Body of pancreas (tissue), 4 donors: ENCODE results near the gene FBXW10. TPM values are rescaled to one million over a fixed set of nuclear protein-coding genes. Genes with fewer than 3 reads are reported as not detected.
"Not testable (repeated sequence)": the region's sequence is repeated elsewhere in the genome, so short reads cannot be mapped to it uniquely, and the experiment has no call there.

Source experiments
- ATAC-seq: fragments of 150-250 bp; one replicate; pipeline ENCODE4 v1.9.1; 2016
- DNase-seq, 4 donors: peaks; one replicate each; pipeline ENCODE4 v3.0.0-alpha.2; 2019
- H3K27ac ChIP-seq, 4 donors: fragments of 200-600 bp; sonication (generic); 1 replicate in 3 of 4; 2 replicates in 1 of 4; pipeline versions ENCODE4 v1.5.1 to v1.6.1; 2016 to 2019; ENCODE audit warnings: mild to moderate bottlenecking in 1 of 4, mixed read lengths in 1 of 4, moderate library complexity in 1 of 4
- H3K27me3 ChIP-seq, 2 donors: fragments of 200-600 bp; sonication (generic); one replicate each; pipeline ENCODE4 v1.6.0; 2016; ENCODE audit warnings: mild to moderate bottlenecking in 1 of 2
- H3K36me3 ChIP-seq, 2 donors: fragments of 200-600 bp; sonication (generic); replicated peaks in 1 of 2; 2 replicates each; pipeline ENCODE4 v1.5.1; 2016; ENCODE audit warnings: low read depth in 2 of 2; ENCODE audit not compliant: insufficient read depth in 1 of 2
- H3K4me1 ChIP-seq: fragments of 200-600 bp; sonication (generic); one replicate; pipeline ENCODE4 v1.6.0; 2016
- H3K4me3 ChIP-seq, 2 donors: fragments of 200-600 bp; sonication (generic); 1 replicate in 1 of 2; 2 replicates in 1 of 2; pipeline ENCODE4 v1.5.1; 2016 to 2019
- H3K9me3 ChIP-seq, 3 donors: fragments of 200-600 bp; sonication (generic); 1 replicate in 2 of 3; 2 replicates in 1 of 3; pipeline ENCODE4 v1.5.1; 2016
- CTCF ChIP-seq, 7 experiments: fragments of 450-650 bp in 4 of 7; fragments of 200-600 bp in 3 of 7; sonication (generic) in 3 of 7; IDR thresholded peaks; one replicate each; pipeline ENCODE4 v1.5.1; 2016 to 2019; ENCODE audit warnings: antibody characterized with exemption in 7 of 7
- POLR2A ChIP-seq, 3 donors: fragments of 450-650 bp; IDR thresholded peaks; one replicate each; pipeline ENCODE4 v1.6.1; 2016; ENCODE audit warnings: antibody characterized with exemption in 3 of 3, mild to moderate bottlenecking in 2 of 3
- WGBS, 2 donors: methylation state at CpG; one replicate each; pipeline ENCODE4 v1.1.5; 2017; 5-methylcytosine and 5-hydroxymethylcytosine counted together
- intact Hi-C: fragments of 100-400 bp; cut with DNase I; formaldehyde crosslinking; loops from one replicate; pipeline ENCODE4 v1.15.1; 2023
- total RNA-seq, 2 donors: library from RNA; depleted of rRNA; stranded (reverse); fragments of >200 nt; gene quantifications; one replicate each; pipeline ENCODE4 v1.1.0, GENCODE V29; 2016

FBXW10 gene
- total RNA-seq, 2 donors from 2014 or later, result not detected

- ATAC-seq, result peak; percentile 59
- H3K4me1 ChIP-seq, H3K27me3 ChIP-seq, DNase-seq, H3K27ac ChIP-seq, H3K4me3 ChIP-seq, intact Hi-C loops, H3K36me3 ChIP-seq, H3K9me3 ChIP-seq: not testable (repeated sequence)
- WGBS, 2 donors, result 64 to 65% methylated on average over 8 of the region's 8 CpGs
Observed at GRCh38 chr17:18757368-18758044, 13.7 kb downstream of the FBXW10 start.

- H3K4me3 ChIP-seq, ATAC-seq, H3K27ac ChIP-seq, H3K36me3 ChIP-seq, intact Hi-C loops, H3K27me3 ChIP-seq, DNase-seq, H3K4me1 ChIP-seq, H3K9me3 ChIP-seq: not testable (repeated sequence)
- 100% methylated on average over 1 of the region's 6 CpGs; no CpG with 5 or more reads in 1 of the 2 donors for WGBS, 2 donors
Observed at GRCh38 chr17:18758344-18758743, 14.5 kb downstream of the FBXW10 start.

GRCh38 chr17:18760221-18760620 lies 16.4 kb downstream of the FBXW10 start:
- ATAC-seq, H3K36me3 ChIP-seq, H3K4me3 ChIP-seq, H3K27me3 ChIP-seq, DNase-seq, H3K27ac ChIP-seq, intact Hi-C loops, H3K9me3 ChIP-seq, H3K4me1 ChIP-seq: not testable (repeated sequence)
- 92 to 100% methylated on average over 4 to 6 of the region's 6 CpGs for WGBS, 2 donors

GRCh38 chr17:18770572-18770971 lies 26.7 kb downstream of the FBXW10 start:
- H3K4me1 ChIP-seq, DNase-seq, H3K27ac ChIP-seq, H3K4me3 ChIP-seq, H3K9me3 ChIP-seq, H3K36me3 ChIP-seq, intact Hi-C loops, ATAC-seq, H3K27me3 ChIP-seq: not testable (repeated sequence)
- 93 to 100% methylated on average over 1 of the region's 4 CpGs for WGBS, 2 donors

GRCh38 chr17:18771066-18771465 lies 27.2 kb downstream of the FBXW10 start:
- H3K27ac ChIP-seq, H3K4me1 ChIP-seq, H3K4me3 ChIP-seq, intact Hi-C loops, ATAC-seq, DNase-seq, H3K36me3 ChIP-seq, H3K27me3 ChIP-seq, H3K9me3 ChIP-seq: not testable (repeated sequence)
- WGBS, 2 donors, result 79 to 82% methylated on average over 4 of the region's 4 CpGs

- H3K36me3 ChIP-seq, result no peaks in the 10 kb centered on the region
- no peaks in the 10 kb centered on the region for H3K9me3 ChIP-seq
- WGBS, 2 donors, result 72 to 74% methylated on average over 7 of the region's 7 CpGs
- H3K27ac ChIP-seq, result no peak overlapping the region
- H3K4me3 ChIP-seq, result no peak overlapping the region
- TF ChIP-seq POLR2A (IDR thresholded peaks at IDR 0.05) (no peak), CTCF (IDR thresholded peaks at IDR 0.05) (no peak)
- no peaks in the 10 kb centered on the region for H3K27me3 ChIP-seq
- H3K4me1 ChIP-seq, result no peaks in the 10 kb centered on the region
- no peak for DNase-seq
- intact Hi-C loops, result no loop called here
- no peak for ATAC-seq
Observed at GRCh38 chr17:18772471-18772870, 28.6 kb downstream of the FBXW10 start.

- H3K9me3 ChIP-seq, intact Hi-C loops, H3K27me3 ChIP-seq, H3K36me3 ChIP-seq, H3K4me1 ChIP-seq: not testable (repeated sequence)
- ATAC-seq (peak; percentile 99), DNase-seq (peak; percentile 98 to 99 (median 98))
- peak within 1 kb of the TSS; percentile 36 to 37 for H3K4me3 ChIP-seq
- TF ChIP-seq CTCF (IDR thresholded peaks at IDR 0.05) (peak in 1 of 7 experiments; percentile 19), POLR2A (IDR thresholded peaks at IDR 0.05) (peak; percentile 65 to 86 (median 76))
- H3K27ac ChIP-seq, result peak within 1 kb of the TSS; percentile 45 to 88 (median 76)
- 0% methylated on average over 1 to 48 of the region's 56 CpGs for WGBS, 2 donors
Observed at GRCh38 chr17:18780991-18781718, 37.3 kb downstream of the FBXW10 start, which contains the start of gene TVP23B. TSS of gene TVP23B (plus strand) at chr17:18781183. CDS start at chr17:18781294, 111 bp downstream.

GRCh38 chr17:18781805-18782204 lies 38.0 kb downstream of the FBXW10 start:
- H3K4me1 ChIP-seq, H3K4me3 ChIP-seq, intact Hi-C loops, DNase-seq, H3K9me3 ChIP-seq, H3K36me3 ChIP-seq, ATAC-seq, H3K27me3 ChIP-seq: not testable (repeated sequence)
- 0% methylated on average over 3 of the region's 5 CpGs for WGBS, 2 donors
- peak overlapping the region in 3 of 4 donors; percentile 76 to 88 (median 76) for H3K27ac ChIP-seq

- H3K4me1 ChIP-seq, ATAC-seq, DNase-seq, H3K27me3 ChIP-seq, H3K9me3 ChIP-seq, H3K4me3 ChIP-seq, H3K27ac ChIP-seq, intact Hi-C loops, H3K36me3 ChIP-seq: not testable (repeated sequence)
- WGBS, 2 donors, result 86 to 90% methylated on average over 1 of the region's 1 CpG
Observed at GRCh38 chr17:18785933-18786332, 42.1 kb downstream of the FBXW10 start.

GRCh38 chr17:18786890-18787289 lies 43.0 kb downstream of the FBXW10 start:
- H3K27ac ChIP-seq, intact Hi-C loops, H3K9me3 ChIP-seq, H3K4me1 ChIP-seq, H3K4me3 ChIP-seq, ATAC-seq, DNase-seq, H3K36me3 ChIP-seq, H3K27me3 ChIP-seq: not testable (repeated sequence)
- 71 to 83% methylated on average over 3 to 4 of the region's 5 CpGs for WGBS, 2 donors
